NCI-H146 (cell line): Measurements from ENCODE around the gene EFCAB5.
"Not testable (repeated sequence)": the region's sequence is repeated elsewhere in the genome, so short reads cannot be mapped to it uniquely, and the experiment has no call there.

Source experiments
- DNase-seq: peaks from one replicate; lab custom pipeline; 2025; lab: John Stamatoyannopoulos, UW

EFCAB5 gene

DNA sequence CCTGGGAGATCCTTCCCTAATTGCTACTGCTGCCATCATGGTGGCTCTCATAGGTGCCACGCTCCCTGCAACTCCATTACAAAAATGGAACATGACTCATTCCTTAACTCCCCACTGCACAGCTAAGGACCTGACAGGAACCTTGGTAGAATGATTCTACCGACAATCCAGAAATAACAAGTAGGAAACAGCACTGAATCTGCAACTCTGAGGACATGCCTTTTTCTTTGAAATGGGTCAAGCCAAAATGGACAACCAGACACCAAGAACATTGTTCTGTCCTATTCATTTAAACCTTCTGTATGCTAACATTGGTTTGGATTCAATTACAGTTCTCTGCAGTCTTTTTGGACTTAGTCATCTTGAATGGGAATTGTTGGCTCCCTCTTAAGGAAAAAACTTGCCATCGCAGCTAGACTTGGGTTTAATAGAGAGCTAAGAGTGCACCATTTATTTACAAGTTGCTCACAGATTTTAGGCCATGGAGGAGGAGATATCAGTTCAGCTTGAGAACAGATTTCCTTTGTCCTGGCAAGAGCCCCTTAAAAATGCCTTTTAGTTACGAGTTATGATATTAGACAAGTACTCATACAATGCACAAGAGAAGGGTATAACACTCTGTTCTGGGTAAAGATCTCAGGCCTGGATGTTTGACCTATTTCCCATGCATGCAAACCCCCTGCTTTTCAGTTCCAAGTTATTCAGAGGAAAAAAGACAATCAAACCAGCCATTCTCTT, 154.2 kb downstream of the EFCAB5 start:
- DNase-seq, result peak; percentile 24

DNA sequence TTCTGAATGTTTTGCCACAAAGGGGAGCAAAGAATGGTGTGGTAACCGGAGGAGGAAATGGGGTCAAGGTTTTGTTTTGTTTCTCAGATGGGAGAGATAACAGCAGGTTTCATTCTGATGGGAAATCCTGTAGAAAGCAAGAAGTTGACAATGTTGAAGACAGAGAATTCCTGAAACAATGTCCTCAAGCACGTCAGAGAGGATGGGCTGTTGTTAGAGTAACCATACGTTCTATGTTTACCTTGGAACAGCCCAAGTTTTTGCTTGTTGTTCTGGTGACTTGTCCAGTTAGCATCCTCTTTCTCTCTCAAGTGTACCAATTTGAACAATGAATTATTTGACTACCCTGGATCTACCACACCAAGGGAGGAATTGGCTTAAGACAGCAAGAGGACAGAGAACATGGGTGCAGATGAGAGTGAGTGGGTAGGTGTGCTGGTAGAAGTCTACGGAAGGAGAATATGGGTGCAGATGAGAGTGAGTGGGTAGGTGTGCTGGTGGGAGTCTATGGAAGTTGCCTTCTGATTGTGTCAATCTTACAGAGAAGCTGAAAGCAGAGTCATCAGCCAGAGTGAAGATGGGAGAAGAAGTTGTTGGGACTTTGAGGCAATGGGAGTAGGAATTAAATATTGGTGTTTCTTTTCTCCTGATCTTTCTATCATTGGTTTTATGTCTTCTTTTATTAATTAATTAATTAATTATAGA, 160.4 kb downstream of the EFCAB5 start:
- DNase-seq, result no peak

GRCh38 chr17:30103921-30104320, 162.5 kb downstream of the EFCAB5 start:
- DNase-seq, result no peak

DNA sequence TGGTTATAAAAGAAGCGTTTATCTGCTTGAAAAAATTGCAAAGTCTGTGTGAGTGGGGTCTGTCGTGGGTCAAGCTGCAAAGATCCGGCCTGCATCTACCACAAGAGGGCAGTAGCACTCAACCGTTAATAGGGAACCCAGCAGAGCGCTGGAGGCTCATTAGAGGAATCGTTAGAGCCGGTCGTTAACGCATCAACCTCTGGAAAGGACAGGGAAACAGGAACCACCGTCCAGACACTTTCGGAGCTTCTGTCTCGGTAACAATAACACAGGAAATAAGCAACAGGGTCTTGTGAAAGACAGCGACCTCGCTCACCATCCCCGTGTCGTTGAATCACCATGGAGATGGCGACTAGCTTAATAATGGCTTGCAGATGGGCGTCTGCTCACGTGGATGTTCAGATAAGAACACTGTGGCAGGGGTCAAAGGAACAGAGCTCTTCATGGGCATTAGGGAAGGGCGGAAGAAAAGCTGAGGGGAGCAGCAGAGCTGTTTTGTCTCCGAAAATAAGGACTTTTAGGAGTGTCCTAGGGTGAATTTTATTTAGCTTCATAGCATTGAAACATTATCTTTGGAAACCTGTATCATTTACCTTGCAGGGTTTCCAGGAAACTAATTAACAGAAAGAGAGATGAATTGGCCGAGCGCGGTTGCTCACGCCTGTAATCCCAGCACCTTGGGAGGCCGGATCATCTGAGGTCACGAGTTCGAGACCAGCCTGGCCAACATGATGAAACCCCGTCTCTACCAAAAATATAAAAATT, 163.3 kb downstream of the EFCAB5 start:
- DNase-seq, result peak; percentile 98

DNA sequence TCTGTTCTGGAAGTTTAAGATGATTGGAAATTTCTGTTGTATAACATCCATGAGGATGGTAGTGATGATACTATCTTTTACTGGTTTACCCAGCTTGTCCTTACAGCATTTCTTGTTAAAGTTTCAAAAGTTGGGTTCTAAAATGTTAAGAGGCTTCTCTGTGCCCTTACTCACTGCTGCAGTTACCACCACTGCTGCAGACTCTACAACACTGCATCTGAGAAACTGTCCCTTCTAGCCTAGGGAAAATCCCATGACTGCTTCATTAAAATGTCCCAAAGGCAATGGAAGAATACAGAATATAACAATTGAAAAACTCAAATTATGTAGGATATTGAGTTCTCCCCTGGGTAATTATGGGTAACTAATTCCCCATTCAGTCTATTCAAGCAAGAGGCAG, 171.4 kb downstream of the EFCAB5 start:
- no peak for DNase-seq

DNA sequence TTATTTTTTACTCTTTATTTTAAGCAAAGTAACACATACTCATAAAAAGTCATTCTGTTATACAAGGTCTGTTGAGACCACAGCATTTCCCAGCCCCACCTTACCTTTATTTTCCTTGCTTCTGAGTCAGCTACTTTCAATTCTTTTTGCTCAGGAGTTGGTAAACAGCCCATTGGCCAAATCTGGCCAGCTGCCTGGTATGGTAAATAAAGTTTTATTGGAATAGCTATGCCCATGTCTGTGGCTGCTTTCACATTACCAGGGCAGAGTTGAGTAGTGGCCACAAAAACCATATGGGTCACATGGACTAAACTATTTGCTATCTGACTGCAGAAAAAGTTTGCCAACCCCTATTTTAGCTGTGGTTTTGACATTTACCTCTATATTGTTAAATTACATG, 171.8 kb downstream of the EFCAB5 start:
- peak; percentile 13 for DNase-seq

DNA sequence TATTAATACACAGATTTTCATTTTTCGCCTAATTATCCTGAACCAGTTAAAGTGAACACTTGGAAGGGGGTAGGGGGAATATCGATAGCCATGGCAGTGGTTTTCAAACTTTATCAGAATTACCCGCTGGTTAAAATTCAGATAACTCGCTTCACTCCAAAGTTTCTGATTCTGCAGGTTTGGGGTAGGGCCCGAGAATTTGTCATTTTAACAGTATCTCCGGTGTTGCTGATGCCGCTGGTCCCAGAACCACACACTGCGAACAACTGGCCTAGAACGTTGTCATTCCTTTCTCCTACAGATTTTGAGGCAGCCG, 174.9 kb downstream of the EFCAB5 start:
- no peak for DNase-seq

DNA sequence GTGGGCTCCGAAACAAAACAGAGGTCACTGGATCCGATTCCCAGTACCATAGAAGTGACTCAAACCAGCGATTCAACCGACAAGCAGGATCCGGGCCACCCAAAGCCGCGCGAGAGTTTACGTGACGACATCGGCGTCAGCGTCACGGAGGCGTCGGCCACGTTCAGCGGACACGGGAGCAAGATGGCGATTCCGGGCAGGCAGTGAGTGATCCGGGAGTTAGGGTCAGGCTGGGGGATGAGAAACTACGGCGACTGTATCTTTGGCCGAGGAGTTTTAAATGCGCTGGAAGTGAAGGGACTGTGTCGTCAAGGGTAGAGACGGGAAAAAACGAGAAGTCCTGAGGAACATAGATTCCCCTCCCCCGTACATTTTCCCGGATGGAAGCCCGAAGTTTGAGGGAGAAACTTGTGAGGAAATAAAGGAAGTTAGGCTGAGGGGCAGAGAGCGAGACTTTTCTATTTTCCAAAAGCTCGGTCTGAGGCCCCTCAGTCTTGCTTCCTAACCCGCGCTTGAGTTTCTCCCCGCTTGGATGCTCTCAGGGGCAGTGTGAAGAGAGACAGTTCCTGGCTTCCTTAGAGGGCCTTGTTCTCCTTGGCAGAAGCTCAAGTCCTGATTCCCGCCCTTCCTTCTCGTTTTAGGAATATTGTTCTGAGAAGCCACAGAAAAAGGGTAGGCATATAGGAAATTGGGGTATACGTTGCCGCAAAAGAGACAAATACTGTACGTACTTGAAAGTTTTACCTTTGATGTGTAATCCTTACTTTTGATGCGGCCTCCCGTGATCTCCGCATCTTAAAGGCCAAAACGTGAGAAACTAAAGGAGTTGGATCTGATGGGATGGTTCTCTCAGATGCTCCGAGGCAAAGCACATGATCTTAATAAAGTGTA, 175.5 kb downstream of the EFCAB5 start, which contains the start of gene NSRP1:
TSS of gene NSRP1 (plus strand) at position 156 of the 891 bp plus-strand sequence. CDS start at position 184, 28 bp downstream.
- peak; percentile 92 for DNase-seq

DNA sequence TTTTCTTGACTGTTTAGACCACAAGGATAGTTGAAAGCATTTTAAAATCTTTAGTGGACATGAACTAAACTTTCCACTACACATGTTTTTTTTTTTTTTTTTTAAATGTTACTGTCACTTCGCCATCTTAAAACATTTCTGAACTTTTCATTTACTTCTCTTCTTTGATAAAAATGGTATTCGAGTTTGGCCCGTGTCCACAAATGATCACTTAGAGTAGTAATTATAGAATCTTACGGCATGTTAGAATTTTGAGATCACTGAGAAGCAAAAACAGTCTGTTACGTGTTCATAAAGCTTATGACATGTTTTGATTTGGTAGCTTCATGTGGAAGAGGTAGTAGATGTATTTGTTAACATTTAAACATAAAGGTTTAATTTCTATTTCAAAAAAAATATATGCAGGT, 176.2 kb downstream of the EFCAB5 start:
- no peak for DNase-seq

- not testable (repeated sequence) for DNase-seq
Observed at GRCh38 chr17:30118635-30119034, 177.2 kb downstream of the EFCAB5 start.

DNA sequence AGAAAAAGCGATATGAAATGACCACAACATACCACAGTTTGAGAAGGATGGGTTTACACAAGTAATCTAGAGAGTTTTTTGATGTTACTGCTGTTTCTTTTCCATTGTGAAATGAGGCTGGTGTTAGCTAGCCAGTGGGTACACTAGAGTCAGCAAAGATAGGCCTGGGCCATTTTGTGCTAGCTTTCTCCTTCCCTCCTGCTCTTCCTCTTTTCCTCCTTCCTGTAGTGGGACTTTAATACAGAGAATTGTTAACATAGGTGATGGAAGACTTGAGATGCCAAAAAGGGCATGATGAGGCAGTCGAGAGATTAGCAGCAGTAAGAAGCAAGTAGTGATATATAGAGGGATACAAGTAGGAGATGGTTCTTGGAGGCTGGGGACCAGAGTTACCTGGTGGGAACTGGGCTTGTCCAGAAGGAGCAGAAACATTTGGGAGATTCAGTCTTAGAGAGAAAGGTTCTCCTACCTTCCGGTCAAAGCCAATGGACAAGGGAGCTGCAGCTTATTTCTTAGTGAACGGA, 182.9 kb downstream of the EFCAB5 start:
- DNase-seq, result no peak

DNA sequence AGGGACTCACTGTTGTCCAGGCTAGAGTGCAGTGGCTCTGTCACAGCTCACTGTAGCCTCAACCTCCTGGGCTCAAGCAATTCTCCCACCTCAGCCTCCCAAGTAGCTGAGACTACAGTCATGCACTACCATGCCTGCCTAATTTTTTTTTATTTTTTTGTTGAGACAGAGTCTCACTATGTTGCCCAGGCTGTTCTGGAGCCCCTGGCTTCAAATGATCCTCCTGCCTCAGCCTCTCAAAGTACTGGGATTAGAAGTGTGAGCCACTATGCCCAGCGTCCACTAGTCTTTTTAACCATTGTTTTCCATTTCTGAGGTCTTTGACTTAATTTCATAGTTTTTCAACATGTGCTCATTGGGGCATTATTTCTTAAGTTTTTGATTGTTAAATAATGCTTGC, 188.7 kb downstream of the EFCAB5 start:
- no peak for DNase-seq

GRCh38 chr17:30132615-30133014, 191.2 kb downstream of the EFCAB5 start:
- DNase-seq, result no peak

DNA sequence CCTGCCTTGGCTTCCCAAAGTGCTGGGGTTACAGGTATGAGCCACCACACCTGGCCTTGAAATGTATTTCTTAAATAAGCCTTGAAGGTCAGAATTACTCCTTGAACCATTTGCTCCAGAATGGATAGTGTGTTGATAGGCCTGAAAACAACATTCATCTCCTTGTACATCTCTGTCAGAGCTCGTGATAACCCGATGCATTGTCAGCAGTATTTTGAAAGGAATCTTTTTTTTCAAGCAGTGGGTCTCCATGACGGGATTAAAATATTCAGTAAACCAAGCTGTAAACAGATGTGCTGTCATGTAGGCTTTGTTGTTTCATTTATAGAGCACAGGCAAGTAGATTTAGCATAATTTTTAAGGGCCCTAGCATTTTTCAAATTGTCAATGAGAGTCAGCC, 191.8 kb downstream of the EFCAB5 start:
- DNase-seq, result no peak

DNA sequence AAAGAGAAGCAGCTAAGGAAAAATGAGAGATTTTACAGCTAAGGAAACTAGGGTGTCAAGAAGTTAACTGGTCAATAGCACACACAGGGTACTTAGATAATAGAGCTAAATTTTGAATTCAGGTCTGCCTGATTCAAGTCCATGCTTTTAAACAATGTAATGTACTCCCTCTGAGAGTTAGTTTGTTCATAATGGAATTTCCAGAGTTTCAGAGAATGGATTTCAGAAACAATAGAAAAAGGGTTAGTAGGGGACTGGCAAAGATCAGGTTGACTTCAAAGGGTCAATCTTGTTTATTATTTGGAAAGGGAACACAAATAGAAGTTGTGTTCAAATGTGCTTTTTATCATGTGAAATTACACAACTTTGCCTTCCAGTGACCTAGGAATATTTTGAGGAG, 193.1 kb downstream of the EFCAB5 start:
- DNase-seq, result no peak

GRCh38 chr17:30137158-30137557, 195.7 kb downstream of the EFCAB5 start:
- no peak for DNase-seq

DNA sequence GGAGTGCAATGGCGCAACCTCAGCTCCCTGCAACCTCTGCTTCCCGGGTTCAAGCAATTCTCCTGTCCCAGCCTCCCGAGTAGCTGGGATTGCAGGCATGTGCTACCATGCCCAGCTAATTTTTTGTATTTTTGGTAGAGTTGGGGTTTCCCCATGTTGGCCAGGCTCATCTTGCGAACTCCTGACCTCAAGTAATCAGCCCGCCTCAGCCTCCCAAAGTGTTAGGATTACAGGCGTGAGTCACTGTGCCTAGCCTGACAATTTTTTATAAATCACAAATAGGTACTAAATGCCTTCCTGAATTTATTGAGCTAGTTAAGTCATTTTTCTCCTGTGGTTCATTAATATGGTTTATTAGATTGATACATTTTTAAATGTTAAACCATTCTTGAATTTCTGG, 206.4 kb downstream of the EFCAB5 start:
- not testable (repeated sequence) for DNase-seq

DNA sequence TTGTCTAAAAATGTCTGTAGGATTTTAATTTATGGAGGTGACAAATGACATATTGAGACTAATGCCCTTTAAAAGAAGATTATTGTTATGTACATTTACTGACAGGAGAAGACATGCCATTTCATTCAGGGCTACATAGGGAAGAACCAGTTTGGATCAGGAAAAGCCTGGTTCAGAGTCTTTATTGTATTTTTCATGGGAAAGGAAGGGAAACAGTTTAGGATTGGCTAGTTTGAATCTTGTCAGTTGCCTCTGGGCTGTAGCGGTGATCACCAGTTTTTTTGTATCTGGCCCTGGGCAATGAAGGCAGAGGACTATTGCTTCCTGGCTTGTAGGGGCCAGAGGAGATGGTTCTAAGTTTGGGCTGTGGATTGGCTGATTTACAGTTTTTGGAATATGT, 206.9 kb downstream of the EFCAB5 start:
- DNase-seq, result no peak

- no peak for DNase-seq
Observed at GRCh38 chr17:30151471-30151870, 210.0 kb downstream of the EFCAB5 start.

DNA sequence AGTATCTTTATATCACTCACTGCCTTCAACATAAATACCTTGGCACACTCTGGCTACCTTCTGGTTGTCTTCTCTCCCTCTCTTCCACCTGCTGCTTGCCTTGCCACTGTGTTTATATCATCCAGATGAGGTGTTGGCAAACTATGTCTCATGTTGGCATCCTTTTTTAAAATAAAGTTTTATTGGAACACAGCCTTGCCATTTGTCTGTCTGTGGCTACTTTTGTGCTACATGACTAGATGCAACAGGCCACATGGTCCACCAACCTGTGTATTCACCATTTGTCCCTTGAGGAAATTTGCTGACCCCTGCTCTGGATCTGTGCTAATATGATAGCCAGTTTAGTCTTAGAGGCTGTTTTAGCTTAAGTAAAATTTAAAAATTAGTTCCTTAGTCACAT, 212.0 kb downstream of the EFCAB5 start:
- no peak for DNase-seq

DNA sequence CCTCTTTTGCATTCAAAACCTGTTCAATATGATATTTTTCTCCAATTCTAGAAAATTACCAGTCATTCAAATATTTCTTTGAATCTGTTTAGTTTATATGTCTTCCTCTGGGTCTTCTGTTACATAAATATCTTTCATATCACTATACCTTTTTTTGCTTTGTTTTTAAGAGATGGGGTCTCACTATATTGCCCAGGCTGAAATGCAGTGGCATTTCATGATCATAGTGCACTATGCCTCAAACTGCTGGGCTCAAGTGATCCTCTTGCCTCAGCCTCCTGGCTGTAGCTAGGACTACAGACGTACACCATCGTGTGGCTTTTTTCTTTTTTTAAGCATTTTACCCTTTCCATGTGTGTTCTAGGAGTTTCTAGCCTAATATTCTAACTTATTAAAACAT, 214.0 kb downstream of the EFCAB5 start:
- no peak for DNase-seq
